Muscle of leg (tissue), 16 donors: ENCODE data around the gene OR2AP1. TPM values are rescaled to one million over a fixed set of nuclear protein-coding genes. Genes with fewer than 3 reads are reported as not detected.
"Not testable (repeated sequence)": the region's sequence is repeated elsewhere in the genome, so short reads cannot be mapped to it uniquely, and the experiment has no call there.

Source experiments
- DNase-seq: peaks from one replicate; pipeline ENCODE4 v3.0.0; 2013
- H3K27ac ChIP-seq: one replicate; pipeline ENCODE4 v1.5.1; 2013; ENCODE audit warnings: mild to moderate bottlenecking, low read length, control low read depth
- H3K27me3 ChIP-seq: one replicate; pipeline ENCODE4 v1.6.1; 2013; ENCODE audit warnings: low read length; ENCODE audit not compliant: control insufficient read depth, insufficient read depth
- H3K36me3 ChIP-seq: one replicate; pipeline ENCODE4 v1.6.1; 2013; ENCODE audit warnings: low read length; ENCODE audit not compliant: control insufficient read depth, insufficient read depth
- H3K4me1 ChIP-seq: one replicate; pipeline ENCODE4 v1.6.1; 2013; ENCODE audit warnings: low read length; ENCODE audit not compliant: control insufficient read depth, insufficient read depth
- H3K4me3 ChIP-seq: one replicate; pipeline ENCODE4 v1.5.1; 2013; ENCODE audit warnings: low read length, control low read depth
- H3K9me3 ChIP-seq: replicated peaks from 2 replicates; pipeline ENCODE4 v1.6.1; 2013; ENCODE audit warnings: low read depth, low read length; ENCODE audit not compliant: control insufficient read depth
- WGBS: methylation state at CpG from one replicate; pipeline ENCODE4 v1.1.5; 2013; ENCODE audit warnings: missing lambda C conversion rate; ENCODE audit not compliant: insufficient coverage; 5-methylcytosine and 5-hydroxymethylcytosine counted together
- long read RNA-seq, 11 donors: transcript quantifications; one replicate each; lab custom pipeline, GENCODE V29; 2026
- polyA plus RNA-seq, 8 donors: library from polyadenylated mRNA; unstranded; fragments of 120-200 nt; gene quantifications; one replicate each; pipeline versions ENCODE4 v1.2.1 to v1.2.3, GENCODE V29; 2013; ENCODE audit warnings: inconsistent platforms in 1 of 8, low replicate concordance in 1 of 8; ENCODE audit not compliant: insufficient read length in 8 of 8, insufficient read depth in 1 of 8
- total RNA-seq: library from RNA; stranded (reverse); fragments of 120-200 nt; gene quantifications from one replicate; pipeline ENCODE4 v1.2.4, GENCODE V29; 2013

Gene OR2AP1
- total RNA-seq = not detected
- not detected for polyA plus RNA-seq
- long read RNA-seq, donor 1 = 0 reads
- long read RNA-seq, donor 2 = 0 reads
- long read RNA-seq, donor 3 = 0 reads
- long read RNA-seq, donor 4 = 0 reads
- long read RNA-seq, donor 5 = 0 reads
- long read RNA-seq, donor 6 = 0 reads
- long read RNA-seq, donor 7 = 0 reads
- long read RNA-seq, donor 8, partial matches to known transcripts = 0 of 1 reads
- long read RNA-seq, donor 8, other reads (novel, unspliced or antisense) = 0 of 1 reads
- long read RNA-seq, donor 9 = 0 reads
- long read RNA-seq, donor 10 = 0 reads
- long read RNA-seq, donor 11 = 0 reads

- H3K4me3 ChIP-seq = no peak within 1 kb of the TSS
- H3K9me3 ChIP-seq = peaks cover 10% of the 10 kb centered on the region
- H3K4me1 ChIP-seq = no peaks in the 10 kb centered on the region
- DNase-seq = no peak
- WGBS = no CpG with 5 or more reads among the region's 1 CpG
- H3K27me3 ChIP-seq = no peaks in the 10 kb centered on the region
- no peak within 1 kb of the TSS for H3K27ac ChIP-seq
- H3K36me3 ChIP-seq = no peaks in the 10 kb centered on the region
Measured at GRCh38 chr12:55572168-55572567, at the start of gene OR2AP1. OR2AP1 (plus strand) TSS chr12:55572468; CDS start chr12:55574415, 1,947 bp downstream.

GRCh38 chr12:55548235-55548634 is 24.0 kb upstream of the OR2AP1 start:
- not testable (repeated sequence) for H3K36me3 ChIP-seq, H3K27me3 ChIP-seq, H3K4me3 ChIP-seq, H3K27ac ChIP-seq, DNase-seq, H3K4me1 ChIP-seq, H3K9me3 ChIP-seq
- no CpG with 5 or more reads among the region's 2 CpGs for WGBS

GRCh38 chr12:55548756-55549155 is 23.5 kb upstream of the OR2AP1 start:
- Histone ChIP-seq H3K9me3 (peaks cover 3% of the 10 kb centered on the region), H3K4me1 (no peaks in the 10 kb centered on the region), H3K36me3 (no peaks in the 10 kb centered on the region), H3K4me3 (no peak overlapping the region), H3K27ac (no peak overlapping the region), H3K27me3 (no peaks in the 10 kb centered on the region)
- DNase-seq = no peak

- DNase-seq = no peak
- no peaks in the 10 kb centered on the region for H3K36me3 ChIP-seq
- no peaks in the 10 kb centered on the region for H3K4me1 ChIP-seq
- peaks cover 3% of the 10 kb centered on the region for H3K9me3 ChIP-seq
- no peaks in the 10 kb centered on the region for H3K27me3 ChIP-seq
- 10% methylated on average over 2 of the region's 2 CpGs for WGBS
- H3K27ac ChIP-seq = no peak within 1 kb of the TSS
- H3K4me3 ChIP-seq = no peak within 1 kb of the TSS
Measured at GRCh38 chr12:55549302-55549701, 23.0 kb upstream of the OR2AP1 start, which contains the start of gene OR6C4. OR6C4 (plus strand) TSS chr12:55549602; CDS start chr12:55551227, 1,625 bp downstream.

- Histone ChIP-seq H3K36me3 (no peaks in the 10 kb centered on the region), H3K9me3 (peaks cover 4% of the 10 kb centered on the region), H3K4me1 (no peaks in the 10 kb centered on the region), H3K27me3 (no peaks in the 10 kb centered on the region), H3K4me3 (no peak overlapping the region), H3K27ac (no peak overlapping the region)
- no peak for DNase-seq
Measured at GRCh38 chr12:55554296-55554695, 18.0 kb upstream of the OR2AP1 start.

GRCh38 chr12:55570060-55570459 is 2.2 kb upstream of the OR2AP1 start:
- not testable (repeated sequence) for H3K36me3 ChIP-seq, H3K27ac ChIP-seq, H3K4me1 ChIP-seq, H3K9me3 ChIP-seq, DNase-seq, H3K27me3 ChIP-seq, H3K4me3 ChIP-seq

- not testable (repeated sequence) for H3K4me3 ChIP-seq, DNase-seq, H3K36me3 ChIP-seq, H3K27ac ChIP-seq, H3K27me3 ChIP-seq, H3K4me1 ChIP-seq, H3K9me3 ChIP-seq
- WGBS = 100% methylated on average over 1 of the region's 1 CpG
Measured at GRCh38 chr12:55570689-55571088, 1.6 kb upstream of the OR2AP1 start.

GRCh38 chr12:55582066-55582465 is 9.8 kb downstream of the OR2AP1 start:
- no peak overlapping the region for H3K4me3 ChIP-seq
- WGBS = 100% methylated on average over 1 of the region's 2 CpGs
- no peaks in the 10 kb centered on the region for H3K36me3 ChIP-seq
- peaks cover 6% of the 10 kb centered on the region for H3K9me3 ChIP-seq
- no peak for DNase-seq
- H3K4me1 ChIP-seq = no peaks in the 10 kb centered on the region
- H3K27me3 ChIP-seq = no peaks in the 10 kb centered on the region
- H3K27ac ChIP-seq = no peak overlapping the region

GRCh38 chr12:55585817-55586216 is 13.5 kb downstream of the OR2AP1 start:
- no peak overlapping the region for H3K4me3 ChIP-seq
- H3K36me3 ChIP-seq = no peaks in the 10 kb centered on the region
- no peaks in the 10 kb centered on the region for H3K27me3 ChIP-seq

GRCh38 chr12:55590152-55590551 is 17.9 kb downstream of the OR2AP1 start:
- DNase-seq, H3K9me3 ChIP-seq, H3K4me1 ChIP-seq, H3K27ac ChIP-seq, H3K27me3 ChIP-seq, H3K4me3 ChIP-seq, H3K36me3 ChIP-seq: not testable (repeated sequence)
- 88% methylated on average over 8 of the region's 12 CpGs for WGBS

More at GRCh38 chr12:55585817-55586216, 13.5 kb downstream of the OR2AP1 start:
- Histone ChIP-seq H3K4me1 (no peaks in the 10 kb centered on the region), H3K9me3 (peaks cover 3% of the 10 kb centered on the region), H3K27ac (no peak overlapping the region)
- WGBS = no CpG with 5 or more reads among the region's 2 CpGs
- no peak for DNase-seq
